K562 (cell line): Measurements from ENCODE around the gene ADPRHL1. TPM values are rescaled to one million over a fixed set of nuclear protein-coding genes. Genes with fewer than 3 reads are reported as not detected.

ENCODE experiments used
- ARID1B ChIP-seq: fragments of 450-650 bp; IDR thresholded peaks from 2 replicates; pipeline ENCODE4 v1.6.1; 2016; ENCODE audit warnings: antibody characterized with exemption, mild to moderate bottlenecking, inconsistent platforms
- BRF1 ChIP-seq: IDR thresholded peaks from 3 replicates; pipeline ENCODE4 v1.6.1; 2011; ENCODE audit warnings: borderline replicate concordance, mild to moderate bottlenecking; ENCODE audit not compliant: insufficient read length; ENCODE audit errors: extremely low read depth
- CBFB ChIP-seq: sonication (generic); formaldehyde crosslinking; IDR thresholded peaks from 2 replicates; pipeline ENCODE4 v1.4.0; 2020; ENCODE audit warnings: mild to moderate bottlenecking, missing genetic modification reagents
- CREB1 ChIP-seq, 2 experiments: sonication (generic) in 1 of 2; formaldehyde crosslinking in 1 of 2; IDR thresholded peaks; 2 replicates each; pipeline versions ENCODE4 v1.6.1 to v1.8.0; 2012 to 2022; ENCODE audit warnings: inconsistent platforms in 1 of 2, mild to moderate bottlenecking in 1 of 2, missing genetic modification reagents in 1 of 2, moderate library complexity in 1 of 2
- DPF2 ChIP-seq: fragments of 450-650 bp; IDR thresholded peaks from 2 replicates; pipeline ENCODE4 v1.6.1; 2016
- HDAC3 ChIP-seq: fragments of 450-650 bp; IDR thresholded peaks from 2 replicates; pipeline ENCODE4 v1.6.1; 2018; ENCODE audit warnings: borderline replicate concordance, mild to moderate bottlenecking, moderate library complexity; ENCODE audit not compliant: partially characterized antibody
- HMG20A ChIP-seq: fragments of 450-650 bp; formaldehyde crosslinking; conservative IDR thresholded peaks from 2 replicates; pipeline ENCODE4 v1.4.0; 2020; ENCODE audit warnings: mild to moderate bottlenecking, mixed read lengths
- MTF1 ChIP-seq: fragments of 250-450 bp; sonication (Bioruptor Pico); IDR thresholded peaks from 2 replicates; pipeline ENCODE4 v1.9.0; 2021; ENCODE audit warnings: moderate library complexity, mild to moderate bottlenecking, inconsistent platforms, borderline replicate concordance
- NCOA4 ChIP-seq: fragments of 450-650 bp; IDR thresholded peaks from 2 replicates; pipeline ENCODE4 v1.6.1; 2018; ENCODE audit warnings: mild to moderate bottlenecking; ENCODE audit not compliant: partially characterized antibody
- NFIX ChIP-seq: fragments of 250-450 bp; sonication (Bioruptor Pico); IDR thresholded peaks from 2 replicates; pipeline ENCODE4 v1.4.0; 2020; ENCODE audit warnings: low read depth, mild to moderate bottlenecking, moderate library complexity
- NUFIP1 ChIP-seq: fragments of 450-650 bp; IDR thresholded peaks from 2 replicates; pipeline ENCODE4 v1.6.1; 2018; ENCODE audit not compliant: partially characterized antibody
- SIN3B ChIP-seq: fragments of 450-650 bp; IDR thresholded peaks from 2 replicates; pipeline ENCODE4 v1.6.1; 2017; ENCODE audit warnings: low read depth, mild to moderate bottlenecking, moderate library complexity
- SREBF2 ChIP-seq: sonication (generic); formaldehyde crosslinking; IDR thresholded peaks from 2 replicates; pipeline ENCODE4 v1.4.0; 2020; ENCODE audit warnings: mild to moderate bottlenecking, missing genetic modification reagents
- SUPT5H ChIP-seq: fragments of 450-650 bp; IDR thresholded peaks from 2 replicates; pipeline ENCODE4 v1.6.1; 2016
- TAF15 ChIP-seq: fragments of 200-400 bp; formaldehyde crosslinking; IDR thresholded peaks from 2 replicates; pipeline ENCODE4 v1.6.1; 2017; ENCODE audit warnings: mild to moderate bottlenecking, low read depth, low read length, moderate library complexity
- TCF3 ChIP-seq: sonication (generic); formaldehyde crosslinking; IDR thresholded peaks from 2 replicates; pipeline ENCODE4 v1.4.0; 2020; ENCODE audit warnings: mild to moderate bottlenecking, missing genetic modification reagents
- TEAD1 ChIP-seq, 2 experiments: fragments of 450-650 bp in 1 of 2; sonication (generic) in 1 of 2; formaldehyde crosslinking; IDR thresholded peaks; 2 replicates each; pipeline versions ENCODE4 v1.4.0 to v1.8.0; 2020 to 2022; ENCODE audit warnings: mild to moderate bottlenecking in 2 of 2, missing genetic modification reagents in 1 of 2
- THAP7 ChIP-seq: fragments of 250-450 bp; sonication (Bioruptor Pico); IDR thresholded peaks from 2 replicates; pipeline ENCODE4 v1.5.0; 2021
- U2AF2 ChIP-seq: fragments of 200-400 bp; formaldehyde crosslinking; optimal IDR thresholded peaks from 2 replicates; pipeline ENCODE3; 2017; ENCODE audit warnings: low read depth, mild to moderate bottlenecking, low read length
- USF1 ChIP-seq: sonication (generic); formaldehyde crosslinking; IDR thresholded peaks from 2 replicates; pipeline ENCODE4 v1.9.0; 2022; ENCODE audit warnings: mild to moderate bottlenecking, missing genetic modification reagents
- ZNF280B ChIP-seq: fragments of 250-450 bp; sonication (Bioruptor Pico); IDR thresholded peaks from 2 replicates; pipeline ENCODE4 v1.5.1; 2021; ENCODE audit warnings: mild to moderate bottlenecking
- ZNF449 ChIP-seq: fragments of 250-450 bp; sonication (Bioruptor Pico); IDR thresholded peaks from 2 replicates; pipeline ENCODE4 v1.8.0; 2022; ENCODE audit warnings: moderate library complexity, mild to moderate bottlenecking, inconsistent platforms
- ZNF655 ChIP-seq: fragments of 250-450 bp; sonication (Bioruptor Pico); IDR thresholded peaks from 2 replicates; pipeline ENCODE4 v1.5.0; 2021
- polyA plus RNA-seq, 8 experiments: library from polyadenylated mRNA; depleted of rRNA in 4 of 8; stranded (reverse) in 5 of 8; unstranded in 3 of 8; fragments of >200 nt; fragmentation: Nextera tagmentation in 2 of 8; fragmentation: Illumina TruSeq in 1 of 8; extraction: Ambion mirVana in 2 of 8; extraction: Trizol in 1 of 8; gene quantifications; 2 replicates each; pipeline versions ENCODE4 v1.2.1 to v1.2.3, GENCODE V29; 2011 to 2014; ENCODE audit warnings: inconsistent platforms in 1 of 8, missing spikeins in 1 of 8
- total RNA-seq, 7 experiments: library from RNA; depleted of rRNA in 6 of 7; stranded (reverse); fragments of >200 nt in 6 of 7; fragmentation: Illumina TruSeq in 2 of 7; extraction: Trizol in 2 of 7; gene quantifications; 2 replicates each; pipeline versions ENCODE4 v1.2.1 to v1.2.3, GENCODE V29; 2011 to 2021; ENCODE audit warnings: low replicate concordance in 1 of 7

ADPRHL1 gene
- total and polyA plus RNA-seq, 9 of the 15 experiments (the other 6 are each of a cell fraction or from before 2014, with no cell fraction given), result 0.06 to 0.76 (median 0.37) TPM; not detected in 1

GRCh38 chr13:113490496-113491417 is 37.5 kb upstream of the ADPRHL1 start, which contains the start of gene DCUN1D2 (continued):
- TF ChIP-seq HDAC3 (no peak), TAF15 (no peak), TCF3 (CRISPR knock-in tag) (no peak), NUFIP1 (no peak), ARID1B (no peak), U2AF2 (no peak), DPF2 (no peak), CREB1 (IDR thresholded peaks at IDR 0.05) (no peak), CREB1 (CRISPR knock-in tag; IDR thresholded peaks at IDR 0.05) (no peak), MTF1 (CRISPR knock-in tag) (no peak), ZNF449 (CRISPR knock-in tag) (no peak), SIN3B (0 out of 2 replicates have a peak, but pooled peaks have one; percentile 36), SUPT5H (no peak), TEAD1 (CRISPR knock-in tag; IDR thresholded peaks at IDR 0.05) (no peak), ZNF280B (no peak), CBFB (no peak), ZNF655 (CRISPR knock-in tag) (no peak), SREBF2 (CRISPR knock-in tag) (no peak), NCOA4 (no peak), THAP7 (CRISPR knock-in tag) (no peak), NFIX (CRISPR knock-in tag) (no peak), BRF1 (no peak), USF1 (CRISPR knock-in tag) (no peak), HMG20A (CRISPR knock-in tag) (no peak)
